AG04449 (cell line): ENCODE data around the gene TMCO6.

Experiments
- CTCF ChIA-PET: fragments of 350-600 bp; formaldehyde crosslinking; extraction: SDS; loops from one replicate; lab custom pipeline; 2021; ENCODE audit warnings: antibody characterized with exemption; lab: Yijun Ruan, JAX
- POLR2A ChIA-PET: fragments of 400-600, 350-600 bp; formaldehyde crosslinking; extraction: SDS; loops from one replicate; lab custom pipeline; 2020; ENCODE audit warnings: antibody characterized with exemption, inconsistent platforms; lab: Yijun Ruan, JAX
- DNase-seq: peaks from one replicate; pipeline ENCODE4 v3.0.0-alpha.2; 2010; ENCODE audit warnings: low read depth, low spot score
- H3K4me3 ChIP-seq: 2 replicates; pipeline ENCODE4 v1.5.1; 2011; ENCODE audit warnings: low read depth, mild to moderate bottlenecking, control low read depth, low read length
- CTCF ChIP-seq: IDR thresholded peaks from one replicate; pipeline ENCODE4 v1.5.1; 2011; ENCODE audit warnings: mild to moderate bottlenecking, moderate library complexity, low read length, control low read depth, inconsistent platforms; ENCODE audit not compliant: insufficient read depth; ENCODE audit errors: missing control alignments

TMCO6 gene

GRCh38 chr5:140673187-140673976, 34.1 kb downstream of the TMCO6 start, which contains the start of gene DND1:
Gene DND1, minus strand, starts transcription at chr5:140673576. Its CDS starts 34 bp downstream, at chr5:140673542.
- ChIA-PET POLR2A (interaction anchor here (1.1 kb wide), 1 partner anchor 18 kb away, joined by 4 read pairs; the partner anchor contains the start of genes HARS1 and HARS2), CTCF (no interaction called here)
- no peak for DNase-seq
- no peak within 1 kb of the TSS for H3K4me3 ChIP-seq
- no peak for TF ChIP-seq CTCF

- TF ChIP-seq CTCF = no peak
- no peak for DNase-seq
- POLR2A ChIA-PET = interaction anchor here (0.5 to 1.1 kb wide), 3 partner anchors 17 to 118 kb away, joined by 4 to 5 read pairs (median 5); partner anchors contain the start of genes HARS1 and HARS2
- no peak overlapping the region for H3K4me3 ChIP-seq
- CTCF ChIA-PET = interaction anchor here (0.8 to 1.3 kb wide), 2 partner anchors 12 to 127 kb away, joined by 3 read pairs; partner anchors contain the start of gene EIF4EBP3
Observed at GRCh38 chr5:140674211-140674610, 35.0 kb downstream of the TMCO6 start.

- DNase-seq = no peak
- POLR2A ChIA-PET = interaction anchor here (0.5 to 1.1 kb wide), 2 partner anchors 16 to 118 kb away, joined by 5 read pairs; partner anchors contain the start of genes HARS1 and HARS2
- TF ChIP-seq CTCF = no peak
- H3K4me3 ChIP-seq = no peak overlapping the region
- CTCF ChIA-PET = interaction anchor here (0.8 to 1.3 kb wide), 2 partner anchors 12 to 128 kb away, joined by 3 read pairs; partner anchors contain the start of gene EIF4EBP3
Observed at GRCh38 chr5:140674629-140675028, 35.4 kb downstream of the TMCO6 start.

GRCh38 chr5:140677947-140678346, 38.7 kb downstream of the TMCO6 start:
- ChIA-PET POLR2A (no interaction called here), CTCF (interaction anchor here (1.7 kb wide), 1 partner anchor 12 kb away, joined by 6 read pairs; the partner anchor contains the start of genes HARS1 and HARS2)

GRCh38 chr5:140678993-140679392, 39.7 kb downstream of the TMCO6 start:
- POLR2A ChIA-PET = no interaction called here
- no peak for DNase-seq
- no peak overlapping the region for H3K4me3 ChIP-seq
- CTCF ChIA-PET = no interaction called here
- TF ChIP-seq CTCF = no peak

More at GRCh38 chr5:140677947-140678346, 38.7 kb downstream of the TMCO6 start:
- TF ChIP-seq CTCF = no peak
- DNase-seq = no peak
- no peak overlapping the region for H3K4me3 ChIP-seq
